Heart left ventricle (tissue), 16 donors: Measurements from ENCODE around the gene ZMIZ1. TPM values are rescaled to one million over a fixed set of nuclear protein-coding genes. Genes with fewer than 3 reads are reported as not detected.

Experiments used
- ATAC-seq, 4 donors: fragments of 200-7000 bp; cut with Tn5 transposase; one replicate each; pipeline ENCODE4 v1.9.1; 2020 to 2022; ENCODE audit warnings: moderate library complexity in 4 of 4, mild to moderate bottlenecking in 3 of 4, moderate number of reproducible peaks in 1 of 4
- DNase-seq, 5 donors: peaks; one replicate each; pipeline ENCODE4 v3.0.0-alpha.2; 2020
- H3K27ac ChIP-seq, 12 donors: fragments of 200-600 bp; sonication (generic) in 4 of 12; one replicate each; pipeline versions ENCODE4 v1.5.0 to v1.8.0; 2016 to 2022; ENCODE audit warnings: mild to moderate bottlenecking in 2 of 12
- H3K27me3 ChIP-seq, 9 donors: fragments of 200-600 bp; sonication (generic) in 2 of 9; one replicate each; pipeline versions ENCODE4 v1.5.1 to v1.8.0; 2016 to 2022; ENCODE audit warnings: mild to moderate bottlenecking in 3 of 9
- H3K36me3 ChIP-seq, 9 donors: fragments of 200-600 bp; sonication (generic) in 2 of 9; one replicate each; pipeline versions ENCODE4 v1.5.0 to v1.8.0; 2018 to 2022; ENCODE audit warnings: mild to moderate bottlenecking in 2 of 9
- H3K4me1 ChIP-seq, 12 donors: fragments of 200-600 bp; sonication (generic) in 4 of 12; one replicate each; pipeline versions ENCODE4 v1.5.0 to v1.8.0; 2016 to 2022; ENCODE audit warnings: mild to moderate bottlenecking in 3 of 12
- H3K4me3 ChIP-seq, 12 donors: fragments of 200-600 bp; sonication (generic) in 4 of 12; one replicate each; pipeline versions ENCODE4 v1.5.0 to v1.8.0; 2017 to 2022; ENCODE audit warnings: mild to moderate bottlenecking in 9 of 12, moderate library complexity in 4 of 12
- H3K9me3 ChIP-seq, 12 donors: fragments of 200-600 bp; sonication (generic) in 4 of 12; one replicate each; pipeline versions ENCODE4 v1.5.0 to v1.8.0; 2016 to 2022; ENCODE audit warnings: mild to moderate bottlenecking in 1 of 12
- CTCF ChIP-seq, 12 donors: fragments of 200-600 bp; sonication (generic) in 4 of 12; IDR thresholded peaks; one replicate each; pipeline versions ENCODE4 v1.5.0 to v1.8.0; 2018 to 2022; ENCODE audit warnings: antibody characterized with exemption in 12 of 12, mild to moderate bottlenecking in 5 of 12
- POLR2A ChIP-seq, 2 donors: fragments of 450-650 bp; IDR thresholded peaks; one replicate each; pipeline ENCODE4 v1.6.1; 2017; ENCODE audit warnings: antibody characterized with exemption in 2 of 2, mild to moderate bottlenecking in 2 of 2, moderate library complexity in 2 of 2
- WGBS, 4 donors: extraction: QIAGEN DNeasy Blood & Tissue Kit in 2 of 4; methylation state at CpG; one replicate each; pipeline versions ENCODE4 v1.1.5 to v1.1.7; 2013 to 2018; 5-methylcytosine and 5-hydroxymethylcytosine counted together
- intact Hi-C, 10 donors: fragments of 100-400 bp; cut with DNase I; formaldehyde crosslinking; loops; one replicate each; pipeline versions ENCODE4 v1.11.1 to v1.14.2; 2022
- polyA plus RNA-seq, 2 donors: library from polyadenylated mRNA; stranded (reverse); fragments of 200-250 nt; gene quantifications; one replicate each; pipeline ENCODE4 v1.2.3, GENCODE V29; 2013
- total RNA-seq, 9 donors: library from RNA; depleted of rRNA in 2 of 9; stranded (reverse); fragments of >200 nt in 2 of 9; fragmentation: NEBNext Ultra II Directional in 3 of 9; extraction: Animal tissue kit (Norgen Biotek cat#: 25700) in 3 of 9; gene quantifications; one replicate each; pipeline versions ENCODE4 v1.1.0 to v1.2.4, GENCODE V29; 2016 to 2023
- donor health status: ischemic (EF 13 %, LVEDD 7.1; RV severe dilation, severe dysfunction).
- donor health status: healthy with polysubstance abuse.
- donor health status: DM: no; HTN: yes; CAD: no.
- donor health status: DM: no; HTN: no; CAD: no.
- donor health status: ischemic (EF 25% LVEDD 6.9; RV normal size, moderate dysfunction).
- donor health status: ischemic (EF 25% LVEDD 5.7; RV mildly dilated, moderate dysfunction).
- donor health status: healthy.
- donor health status: DM: yes; HTN: yes; CAD: no.
- donor health status: ischemic (EF 35%, LVEDD 5.7; RV mildly dilated, moderate dysfunction).
- donor health status: nonischemic (EF 11% LVEDD 7.7; RV severe dilation, severe dysfunction).
- donor health status: DM: yes; HTN: yes; CAD: no.
- donor health status: PGD.
- donor health status: ischemic (EF 29% LVEDD 5.4; RV normal size, mild dysfunction).
- donor health status: nonischemic (EF 23%, LVEDD 6.1; RV moderate dilation, normal function).

Gene ZMIZ1
- total and polyA plus RNA-seq, 11 donors = 19.7 to 75.4 (median 49.2) TPM

DNA sequence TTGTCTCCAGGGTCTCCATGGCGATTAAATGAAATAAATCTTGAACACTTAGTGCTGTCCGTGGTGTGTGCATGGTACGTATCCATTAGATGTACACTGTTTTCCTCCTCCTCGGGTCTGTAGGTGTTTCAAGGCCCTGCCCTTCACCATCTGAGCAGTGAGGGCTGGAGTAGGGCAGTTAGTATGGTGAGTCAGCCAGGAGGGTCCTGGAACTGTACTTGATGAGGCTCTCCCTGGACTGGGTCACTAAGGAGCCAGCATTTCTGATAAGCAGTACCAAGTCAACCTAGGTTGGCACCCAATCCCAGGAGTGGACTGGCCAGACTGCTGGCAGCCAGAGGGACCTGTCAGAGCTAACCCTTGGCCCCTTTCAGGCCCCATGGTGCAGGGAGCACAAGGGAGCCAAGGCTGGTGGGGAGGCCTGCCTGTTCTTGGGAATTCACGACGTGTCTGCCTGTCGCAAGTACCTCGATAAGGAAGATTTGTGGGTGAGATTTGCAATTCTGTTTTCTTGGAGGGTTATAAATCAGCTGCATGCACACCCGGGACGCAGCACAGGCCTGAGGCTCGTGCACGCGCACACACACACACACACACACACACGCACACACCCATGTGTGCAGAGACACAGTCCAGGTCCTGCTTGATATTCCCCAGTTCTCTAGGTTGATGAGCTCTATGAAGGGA lies 114.2 kb downstream of the ZMIZ1 start:
- Histone ChIP-seq H3K27me3 (no peaks in the 10 kb centered on the region), H3K4me1 (peaks cover 52 to 100% (median 98%) of the 10 kb centered on the region in 12 donors), H3K36me3 (peaks cover 0 to 23% (median 6%) of the 10 kb centered on the region in 9 donors), H3K9me3 (no peaks in the 10 kb centered on the region), H3K4me3 (no peak overlapping the region), H3K27ac (peak overlapping the region in 11 of 12 donors; percentile 29 to 81 (median 67))
- no peak for TF ChIP-seq POLR2A (IDR thresholded peaks at IDR 0.05)
- TF ChIP-seq CTCF (IDR thresholded peaks at IDR 0.05) = no peak
- intact Hi-C loops = loop anchor here in 1 of 10 donors (10.0 kb wide), 1 partner anchor 48 kb away; no protein-coding TSS in a partner anchor
- ATAC-seq (peak; percentile 0 to 58 (median 34)), DNase-seq (peak in 1 of 5 donors; percentile 68)
- 43 to 64% (median 49%) methylated on average over 12 to 14 of the region's 14 CpGs for WGBS, 4 donors

DNA sequence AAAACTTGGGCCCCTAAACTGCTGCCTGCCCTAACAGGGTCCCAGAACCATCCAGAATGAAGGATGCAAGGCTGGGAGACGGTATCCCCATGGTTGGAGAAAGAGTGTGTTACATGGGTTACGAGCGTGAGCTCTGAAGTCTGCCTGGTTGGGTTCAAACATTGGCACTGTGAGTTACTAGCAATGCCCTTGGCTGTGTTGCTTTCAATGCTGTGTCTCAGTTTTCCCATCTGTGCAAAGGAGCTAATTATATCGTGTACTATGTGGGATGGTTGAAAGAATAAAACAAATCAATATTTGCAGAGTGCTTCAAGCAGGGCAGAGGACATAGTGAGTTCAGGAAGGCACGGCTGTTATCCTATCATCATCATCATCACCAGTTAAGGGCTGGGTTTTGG lies 114.7 kb downstream of the ZMIZ1 start:
- Histone ChIP-seq H3K9me3 (no peaks in the 10 kb centered on the region), H3K27me3 (no peaks in the 10 kb centered on the region), H3K4me3 (no peak overlapping the region), H3K4me1 (peaks cover 47 to 100% (median 98%) of the 10 kb centered on the region in 12 donors), H3K27ac (peak overlapping the region in 9 of 12 donors; percentile 30 to 79 (median 67)), H3K36me3 (peaks cover 0 to 21% (median 6%) of the 10 kb centered on the region in 9 donors)
- intact Hi-C loops = loop anchor here in 1 of 10 donors (10.0 kb wide), 1 partner anchor 49 kb away; no protein-coding TSS in a partner anchor
- TF ChIP-seq POLR2A (IDR thresholded peaks at IDR 0.05) (no peak), CTCF (IDR thresholded peaks at IDR 0.05) (no peak)
- ATAC-seq (no peak), DNase-seq (no peak)
- 87 to 92% (median 90%) methylated on average over 5 of the region's 5 CpGs for WGBS, 4 donors

- H3K27ac ChIP-seq = peak overlapping the region in 11 of 12 donors; percentile 30 to 79 (median 67)
- 34 to 41% (median 40%) methylated on average over 7 of the region's 7 CpGs for WGBS, 4 donors
- no peak for DNase-seq
- no peak overlapping the region for H3K4me3 ChIP-seq
- ATAC-seq = peak in 3 of 4 donors; percentile 8 to 33 (median 9)
- intact Hi-C loops = loop anchor here in 1 of 10 donors (10.0 kb wide), 1 partner anchor 49 kb away; no protein-coding TSS in a partner anchor
- H3K4me1 ChIP-seq = peaks cover 40 to 100% (median 95%) of the 10 kb centered on the region in 12 donors
- peaks cover 0 to 21% (median 8%) of the 10 kb centered on the region in 9 donors for H3K36me3 ChIP-seq
- no peak for TF ChIP-seq CTCF (IDR thresholded peaks at IDR 0.05)
- no peak for TF ChIP-seq POLR2A (IDR thresholded peaks at IDR 0.05)
- no peaks in the 10 kb centered on the region for H3K27me3 ChIP-seq
- H3K9me3 ChIP-seq = no peaks in the 10 kb centered on the region
These were observed 115.4 kb downstream of the ZMIZ1 start for GRCh38 chr10:79184145-79184625.

DNA sequence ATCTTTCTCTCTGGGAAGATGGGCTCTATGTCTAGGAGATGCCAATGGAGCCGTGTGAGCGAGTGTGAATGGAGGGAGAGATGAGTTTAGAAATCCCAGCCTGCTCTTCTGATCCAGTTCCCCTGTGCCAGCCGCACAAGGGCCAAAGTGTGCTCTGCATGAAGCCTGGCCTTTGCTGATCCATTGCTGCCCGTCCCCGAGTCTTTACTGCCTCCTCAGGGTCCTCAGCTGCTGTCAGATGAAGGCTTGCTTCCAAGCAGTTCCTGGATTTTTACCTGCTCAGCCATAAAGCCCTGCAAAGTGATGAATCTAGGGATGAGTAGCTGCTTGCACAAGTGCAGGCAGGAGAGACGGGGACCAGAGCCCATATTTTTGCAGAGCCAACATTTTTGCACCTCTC lies 115.9 kb downstream of the ZMIZ1 start:
- Histone ChIP-seq H3K27ac (peak overlapping the region in 11 of 12 donors; percentile 30 to 79 (median 67)), H3K9me3 (no peaks in the 10 kb centered on the region), H3K4me3 (no peak overlapping the region), H3K4me1 (peaks cover 40 to 100% (median 92%) of the 10 kb centered on the region in 12 donors), H3K27me3 (no peaks in the 10 kb centered on the region), H3K36me3 (peaks cover 0 to 21% (median 10%) of the 10 kb centered on the region in 9 donors)
- WGBS, 4 donors = 50 to 59% (median 53%) methylated on average over 5 to 6 of the region's 6 CpGs
- DNase-seq (no peak), ATAC-seq (no peak)
- TF ChIP-seq POLR2A (IDR thresholded peaks at IDR 0.05) (no peak), CTCF (IDR thresholded peaks at IDR 0.05) (no peak)
- intact Hi-C loops = loop anchor here in 2 of 10 donors (5.0 to 10.0 kb wide), 3 partner anchors 32 to 207 kb away; no protein-coding TSS in a partner anchor
